Activated CD8-positive, alpha-beta memory T cell treated with anti-CD3 and anti-CD28 coated beads, Interleukin-2, amount 10 ng/mL, durations not matched to agents 7 days and 5 days (primary cell): Measurements from ENCODE around the gene TCOF1. TPM values are rescaled to one million over a fixed set of nuclear protein-coding genes. Genes with fewer than 3 reads are reported as not detected.

Experiments used
- ATAC-seq: fragments of 150-1000 bp; cut with Tn5 transposase; one replicate; pipeline ENCODE4 v1.10.0; 2021; ENCODE audit warnings: moderate library complexity
- CTCF ChIA-PET: fragments of 350-600 bp; sonication (Branson Sonifier 250); formaldehyde crosslinking; loops from one replicate; lab custom pipeline; 2021; ENCODE audit warnings: antibody characterized with exemption; lab: Charles Lee
- DNase-seq: peaks from one replicate; pipeline ENCODE4 v3.0.0-alpha.2; 2020
- H3K27ac Mint-ChIP-seq: one replicate; pipeline ENCODE4 v1.8.0; 2021; ENCODE audit warnings: mild to moderate bottlenecking, mixed read lengths
- H3K27me3 Mint-ChIP-seq: one replicate; pipeline ENCODE4 v1.8.0; 2021; ENCODE audit warnings: mixed read lengths
- H3K36me3 Mint-ChIP-seq: one replicate; pipeline ENCODE4 v1.8.0; 2021; ENCODE audit warnings: mild to moderate bottlenecking, mixed read lengths
- H3K4me1 Mint-ChIP-seq: one replicate; pipeline ENCODE4 v1.8.0; 2021; ENCODE audit warnings: mixed read lengths
- H3K4me3 Mint-ChIP-seq: one replicate; pipeline ENCODE4 v1.8.0; 2021; ENCODE audit warnings: mild to moderate bottlenecking, moderate library complexity, mixed read lengths
- H3K9me3 Mint-ChIP-seq: one replicate; pipeline ENCODE4 v1.8.0; 2022; ENCODE audit warnings: low read depth, mixed read lengths
- total RNA-seq, 2 experiments: library from RNA; stranded (reverse); gene quantifications; one replicate each; pipeline ENCODE4 v1.2.3, GENCODE V29; 2021

TCOF1 gene
- total RNA-seq, 2 experiments from 2014 or later = 95.3 to 96.9 TPM

DNA sequence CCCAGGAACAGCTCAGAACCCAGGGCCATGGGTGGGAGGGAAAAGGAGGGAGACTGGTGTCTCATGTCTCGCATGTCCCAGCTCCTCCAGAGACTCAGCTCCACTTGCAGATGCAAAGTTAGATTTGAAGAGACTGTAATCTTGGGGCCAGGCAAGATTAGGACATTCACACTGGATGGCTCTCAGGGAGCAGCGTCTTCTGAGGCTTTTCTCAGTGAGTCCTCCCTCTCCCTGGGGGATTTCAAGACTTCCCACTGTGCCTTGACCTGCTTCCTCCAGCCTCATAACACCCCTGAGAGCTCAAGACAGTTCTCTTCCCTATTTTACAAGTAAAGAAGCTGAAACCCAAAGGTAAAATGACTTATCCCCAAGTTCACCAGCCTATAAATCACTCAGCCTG is 10.5 kb upstream of the TCOF1 start:
- Mint-ChIP-seq H3K36me3 (no peaks in the 10 kb centered on the region), H3K4me3 (no peak overlapping the region), H3K27ac (no peak overlapping the region), H3K9me3 (no peaks in the 10 kb centered on the region), H3K27me3 (peaks cover 2% of the 10 kb centered on the region), H3K4me1 (peaks cover 47% of the 10 kb centered on the region)
- ATAC-seq (no peak), DNase-seq (no peak)
- CTCF ChIA-PET = no interaction called here

DNA sequence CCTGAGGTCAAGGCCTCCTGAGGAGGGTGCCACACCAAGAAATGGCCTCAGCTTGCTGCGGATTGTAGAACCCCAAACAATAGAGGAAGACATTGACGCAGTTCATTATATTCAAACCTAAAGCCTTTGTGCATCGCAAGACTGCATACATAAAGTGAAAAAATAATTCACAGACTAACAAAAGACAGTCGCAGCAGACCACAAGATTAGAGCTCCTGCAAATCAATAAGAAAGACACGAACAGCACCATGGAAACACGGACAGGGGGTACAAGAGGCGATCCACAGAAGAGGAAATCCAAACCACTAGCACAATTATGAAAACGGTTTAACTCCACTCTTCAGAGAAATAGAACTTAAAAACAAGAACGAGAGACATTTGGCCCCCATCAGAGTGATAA is 10.0 kb upstream of the TCOF1 start:
- CTCF ChIA-PET = interaction anchor here (1.6 kb wide), 1 partner anchor 128 kb away, joined by 4 read pairs; no protein-coding TSS in a partner anchor

DNA sequence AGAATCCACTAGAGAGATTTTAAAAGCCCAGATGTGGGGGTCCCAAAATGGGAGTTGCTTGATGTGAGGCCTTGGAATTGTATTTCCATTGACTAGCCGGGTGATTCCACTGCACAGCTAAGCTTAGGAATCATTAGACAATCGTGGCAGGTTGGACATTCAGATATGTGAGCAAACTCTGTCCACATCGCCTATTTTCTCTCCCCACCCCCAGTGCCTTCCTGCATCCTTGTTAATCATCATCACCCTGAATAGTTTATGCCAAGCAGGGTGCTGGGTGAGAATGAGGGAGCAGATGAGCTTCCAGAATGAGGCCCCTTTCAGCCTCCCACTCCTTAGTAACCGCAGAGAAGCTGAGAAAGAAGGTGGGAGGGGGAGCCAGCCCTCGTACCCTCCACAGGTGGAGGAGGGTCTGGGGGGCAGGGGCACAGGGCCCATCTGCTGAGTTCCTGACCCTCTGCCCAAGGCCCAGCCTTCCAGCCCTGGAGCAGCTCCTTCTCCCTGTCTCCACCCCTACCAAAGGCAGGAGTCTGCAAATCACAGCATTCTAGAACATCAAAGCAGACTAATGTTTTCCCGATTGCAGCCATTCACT is 7.7 kb upstream of the TCOF1 start:
- ATAC-seq = no peak
- DNase-seq = no peak
- Mint-ChIP-seq H3K27me3 (peaks cover 1% of the 10 kb centered on the region), H3K36me3 (no peaks in the 10 kb centered on the region), H3K9me3 (no peaks in the 10 kb centered on the region), H3K27ac (no peak overlapping the region), H3K4me3 (no peak overlapping the region), H3K4me1 (peaks cover 28% of the 10 kb centered on the region)
- CTCF ChIA-PET = interaction anchor here (0.7 to 3.4 kb wide), 19 partner anchors 8 to 515 kb away, joined by 3 to 16 read pairs (median 5); no protein-coding TSS in a partner anchor

More for the DNA sequence above, 10.0 kb upstream of the TCOF1 start:
- no peaks in the 10 kb centered on the region for H3K9me3 Mint-ChIP-seq
- H3K36me3 Mint-ChIP-seq = no peaks in the 10 kb centered on the region
- ATAC-seq = no peak
- peaks cover 42% of the 10 kb centered on the region for H3K4me1 Mint-ChIP-seq
- H3K4me3 Mint-ChIP-seq = no peak overlapping the region
- peaks cover 1% of the 10 kb centered on the region for H3K27me3 Mint-ChIP-seq
- H3K27ac Mint-ChIP-seq = no peak overlapping the region
- DNase-seq = no peak

DNA sequence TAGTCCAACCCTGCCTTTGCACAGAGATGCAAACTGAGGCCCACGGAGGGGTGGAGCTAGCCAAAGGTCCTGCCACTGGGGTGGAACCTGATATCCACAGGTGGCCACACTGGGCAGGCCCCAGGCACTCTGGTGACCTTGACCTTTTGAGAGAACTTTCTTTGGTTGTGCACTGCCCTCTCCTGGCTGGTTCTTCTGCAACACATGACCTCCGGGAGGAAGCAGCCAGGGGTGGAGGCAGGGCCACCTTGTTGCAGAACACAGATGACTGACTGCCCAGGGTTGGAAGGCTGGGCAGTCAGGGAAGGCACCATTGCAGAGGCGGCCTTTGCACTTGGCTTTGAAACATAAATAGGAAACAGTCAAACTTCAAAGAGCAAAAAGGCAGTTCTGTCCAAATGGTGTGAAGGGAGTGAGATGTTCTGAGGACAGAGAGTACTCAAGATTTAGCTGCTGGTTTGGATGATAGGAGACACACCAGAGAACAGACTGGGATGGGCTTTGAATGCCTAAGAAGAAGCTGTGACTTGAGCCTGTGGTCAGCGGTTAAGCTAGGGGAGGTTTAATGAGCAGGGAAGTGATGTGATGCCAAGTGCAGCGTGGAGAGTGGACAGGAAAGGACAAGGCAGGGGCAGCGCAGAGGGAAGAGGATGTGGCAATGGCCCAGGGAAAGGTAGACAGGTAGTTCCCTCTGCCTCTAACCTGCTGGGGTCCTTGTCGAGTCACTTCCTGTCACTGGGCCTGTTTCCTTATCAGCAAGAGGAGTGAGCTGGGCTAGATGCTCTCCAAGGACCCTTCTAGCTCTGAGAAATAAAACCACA is 6.8 kb upstream of the TCOF1 start:
- no peak overlapping the region for H3K4me3 Mint-ChIP-seq
- peak; percentile 80 for DNase-seq
- peak overlapping the region; percentile 58 for H3K27ac Mint-ChIP-seq
- H3K27me3 Mint-ChIP-seq = peaks cover 4% of the 10 kb centered on the region
- H3K36me3 Mint-ChIP-seq = no peaks in the 10 kb centered on the region
- peaks cover 28% of the 10 kb centered on the region for H3K4me1 Mint-ChIP-seq
- H3K9me3 Mint-ChIP-seq = no peaks in the 10 kb centered on the region
- CTCF ChIA-PET = interaction anchor here (0.6 to 3.4 kb wide), 28 partner anchors 8 to 516 kb away, joined by 3 to 16 read pairs (median 4); partner anchors contain the start of genes CAMK2A and PDGFRB
- peak; percentile 93 for ATAC-seq

DNA sequence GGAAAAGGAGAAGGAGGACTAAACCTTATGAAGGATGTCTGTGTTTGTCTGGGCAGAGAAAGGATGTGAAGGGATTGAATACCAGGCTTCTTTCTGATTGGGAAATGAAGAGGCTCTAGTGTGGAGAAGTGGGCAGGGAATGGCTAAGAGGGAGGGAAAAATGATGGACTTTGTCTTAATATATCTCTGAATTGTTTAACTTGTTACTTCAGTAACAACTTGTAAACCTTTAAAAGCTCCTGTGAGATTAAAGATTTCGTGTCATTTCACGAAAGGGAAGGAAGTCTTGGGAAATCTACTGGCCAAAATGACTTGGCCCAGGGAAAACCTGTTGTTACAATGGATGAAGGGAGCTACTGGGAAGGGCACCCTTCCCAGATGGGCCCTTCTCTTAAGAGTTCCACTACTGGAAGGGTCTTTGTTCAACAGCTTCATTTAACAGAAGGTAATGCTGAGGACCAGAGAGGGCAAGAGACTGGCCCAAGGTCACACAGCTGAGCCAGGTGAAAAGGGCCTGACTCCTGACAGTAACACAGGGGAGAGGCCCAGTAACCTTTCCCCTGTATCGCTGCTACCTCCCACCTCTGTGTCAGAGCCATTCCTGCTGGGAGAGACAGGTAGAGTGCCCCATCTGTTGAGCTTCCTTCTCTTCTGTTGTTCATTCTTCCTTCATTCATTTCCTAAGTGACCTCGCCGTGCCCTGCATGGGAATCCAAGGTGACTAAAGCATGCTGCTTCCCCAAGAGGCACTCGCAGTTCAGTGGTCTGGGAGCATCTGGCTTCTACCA is 5.1 kb upstream of the TCOF1 start:
- no peaks in the 10 kb centered on the region for H3K9me3 Mint-ChIP-seq
- no peak overlapping the region for H3K4me3 Mint-ChIP-seq
- H3K27ac Mint-ChIP-seq = peak overlapping the region; percentile 38
- CTCF ChIA-PET = interaction anchor here (1.4 to 3.4 kb wide), 4 partner anchors 59 to 222 kb away, joined by 4 to 14 read pairs (median 5); no protein-coding TSS in a partner anchor
- DNase-seq (no peak), ATAC-seq (no peak)
- peaks cover 5% of the 10 kb centered on the region for H3K27me3 Mint-ChIP-seq
- no peaks in the 10 kb centered on the region for H3K36me3 Mint-ChIP-seq
- peaks cover 28% of the 10 kb centered on the region for H3K4me1 Mint-ChIP-seq

DNA sequence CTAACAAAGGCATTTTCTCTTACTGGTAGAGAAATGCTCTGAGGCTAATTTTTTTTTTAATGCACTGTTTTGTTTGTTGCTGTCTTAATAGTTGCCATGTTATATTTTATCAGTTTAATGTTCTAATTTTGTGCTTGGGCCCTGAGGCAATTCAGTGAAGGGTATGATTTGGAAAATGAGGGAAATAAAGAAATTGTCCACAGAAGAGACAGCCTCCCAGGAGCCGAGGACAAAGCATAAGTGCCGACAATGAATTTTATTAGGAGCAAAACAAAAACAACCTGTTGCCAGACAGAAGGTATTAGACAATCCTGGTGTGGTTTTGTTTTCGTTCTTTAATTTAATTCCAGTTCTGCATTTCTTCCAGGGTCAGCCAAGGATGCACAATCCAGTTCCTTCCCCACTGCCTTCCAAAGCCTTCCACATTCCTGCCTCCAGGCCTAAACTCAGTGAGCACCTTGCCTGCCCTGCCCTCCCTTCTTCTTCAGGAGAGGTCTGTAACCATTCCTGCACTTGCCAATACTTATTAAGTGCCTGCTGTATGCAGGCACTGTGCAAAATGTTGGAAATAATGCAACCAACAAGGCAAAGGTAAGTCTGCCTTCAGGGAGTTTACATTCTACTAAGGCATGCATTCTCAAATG is 4.3 kb upstream of the TCOF1 start:
- Mint-ChIP-seq H3K27me3 (peaks cover 5% of the 10 kb centered on the region), H3K9me3 (no peaks in the 10 kb centered on the region), H3K4me3 (no peak overlapping the region), H3K36me3 (no peaks in the 10 kb centered on the region), H3K27ac (no peak overlapping the region), H3K4me1 (peaks cover 21% of the 10 kb centered on the region)
- CTCF ChIA-PET = interaction anchor here (2.3 kb wide), 1 partner anchor 89 kb away, joined by 5 read pairs; no protein-coding TSS in a partner anchor
- no peak for DNase-seq
- no peak for ATAC-seq

DNA sequence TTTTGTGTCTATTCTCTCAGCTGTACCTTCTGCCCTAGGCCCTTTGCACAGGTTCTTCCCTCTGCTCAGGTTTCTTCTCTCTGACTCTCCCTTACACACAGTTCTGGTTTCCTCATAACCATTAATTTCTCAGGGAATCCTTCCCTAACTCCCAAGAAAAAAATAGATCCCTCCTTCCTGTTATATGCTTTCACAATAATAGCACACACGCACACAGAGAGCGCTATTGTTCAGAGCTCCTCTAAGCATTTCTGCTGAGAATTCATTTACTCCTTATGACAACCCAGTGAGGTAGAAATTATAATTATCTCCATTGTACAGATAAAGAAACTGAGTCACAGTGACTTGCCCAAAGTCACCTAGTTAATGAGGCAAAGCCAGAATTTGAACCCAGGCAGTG is 1.7 kb upstream of the TCOF1 start:
- no peak overlapping the region for H3K27ac Mint-ChIP-seq
- CTCF ChIA-PET = no interaction called here
- peaks cover 35% of the 10 kb centered on the region for H3K4me1 Mint-ChIP-seq

DNA sequence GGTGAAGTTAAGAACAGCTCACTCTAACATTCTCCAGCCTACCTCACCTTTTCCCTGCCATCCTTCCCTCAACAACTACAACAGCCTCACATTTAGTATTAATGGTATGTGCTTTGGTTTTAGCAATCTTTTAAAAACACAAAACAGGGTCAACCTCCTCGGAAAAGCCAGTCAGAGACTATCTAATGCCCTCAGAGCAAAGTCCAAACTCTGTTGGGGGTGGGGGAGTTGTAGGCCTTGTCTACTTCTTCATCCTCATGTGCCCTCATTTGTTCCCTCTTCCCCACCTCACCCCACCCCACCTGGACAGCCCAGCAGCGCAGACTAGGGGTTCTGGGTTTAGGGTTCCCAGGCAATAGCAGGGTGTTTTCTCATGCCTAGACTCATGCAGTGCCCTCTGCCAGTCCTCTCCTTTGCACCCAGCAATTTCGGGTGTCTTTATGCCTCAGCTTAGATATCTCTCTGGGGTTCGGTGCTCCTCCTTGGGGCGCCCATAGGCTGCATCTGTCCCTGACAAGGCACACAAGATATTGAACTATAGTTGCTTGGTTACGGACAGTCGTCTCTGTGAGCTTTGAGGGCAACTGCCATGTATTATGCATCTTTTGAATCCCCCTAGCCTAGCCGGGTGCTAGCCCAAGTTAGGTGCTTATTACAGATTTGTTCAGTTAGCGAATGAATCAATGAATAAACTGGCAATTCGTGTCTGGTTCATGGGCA is 762 bp upstream of the TCOF1 start:
- no peaks in the 10 kb centered on the region for H3K9me3 Mint-ChIP-seq
- peak overlapping the region; percentile 84 for H3K4me3 Mint-ChIP-seq
- no peak for ATAC-seq
- peaks cover 32% of the 10 kb centered on the region for H3K4me1 Mint-ChIP-seq
- CTCF ChIA-PET = interaction anchor here (1.1 to 2.5 kb wide), 3 partner anchors 42 to 92 kb away, joined by 3 to 10 read pairs (median 6); partner anchors contain the start of gene RPS14
- H3K36me3 Mint-ChIP-seq = peaks cover 21% of the 10 kb centered on the region
- peaks cover 5% of the 10 kb centered on the region for H3K27me3 Mint-ChIP-seq
- no peak for DNase-seq
- peak overlapping the region; percentile 80 for H3K27ac Mint-ChIP-seq

More for the DNA sequence above, 1.7 kb upstream of the TCOF1 start:
- H3K36me3 Mint-ChIP-seq = peaks cover 12% of the 10 kb centered on the region
- no peaks in the 10 kb centered on the region for H3K9me3 Mint-ChIP-seq
- ATAC-seq = no peak
- DNase-seq = no peak
- peaks cover 5% of the 10 kb centered on the region for H3K27me3 Mint-ChIP-seq
- H3K4me3 Mint-ChIP-seq = no peak overlapping the region

DNA sequence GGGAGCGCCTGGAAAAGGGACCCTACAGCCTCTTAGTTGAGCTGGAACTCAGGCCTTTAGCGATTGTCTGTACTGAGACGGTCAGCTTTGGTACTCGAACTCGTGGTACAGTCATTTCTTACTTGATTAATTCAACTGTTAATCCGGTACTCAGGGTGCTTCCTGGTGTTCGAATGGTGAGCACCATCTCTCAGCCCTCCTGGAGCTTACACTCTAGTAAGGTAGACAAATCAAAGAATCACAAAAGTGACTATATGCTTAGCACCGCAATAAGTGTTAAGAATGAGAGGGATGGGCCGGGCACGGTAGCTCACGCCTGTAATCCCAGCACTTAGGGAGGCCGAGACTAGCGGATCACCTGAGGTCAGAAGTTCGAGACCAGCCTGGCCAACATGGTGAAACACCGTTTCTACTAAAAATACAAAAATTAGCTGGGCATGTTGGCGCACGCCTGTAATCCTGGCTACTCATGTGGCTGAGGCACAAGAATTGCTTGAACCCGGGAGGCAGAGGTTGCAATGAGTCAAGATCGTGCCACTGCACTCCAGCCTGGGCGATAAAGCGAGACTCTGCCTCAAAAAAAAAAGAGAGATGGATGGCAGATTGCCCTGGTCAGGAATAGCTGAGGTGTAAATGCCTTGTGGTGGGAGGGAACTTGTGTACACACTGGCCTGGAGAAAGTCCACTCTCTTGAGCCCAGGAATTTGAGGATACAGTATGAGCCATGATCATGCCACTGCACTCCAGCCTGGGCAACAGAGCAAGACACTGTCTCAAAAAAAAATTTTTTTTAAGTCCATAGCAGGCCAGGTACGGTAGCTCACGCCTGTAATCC is 981 bp downstream of the TCOF1 start:
- Mint-ChIP-seq H3K36me3 (peaks cover 28% of the 10 kb centered on the region), H3K9me3 (no peaks in the 10 kb centered on the region), H3K4me3 (peak overlapping the region; percentile 84), H3K4me1 (peaks cover 42% of the 10 kb centered on the region), H3K27me3 (peaks cover 5% of the 10 kb centered on the region), H3K27ac (peak overlapping the region; percentile 87)
- CTCF ChIA-PET = interaction anchor here (0.6 to 2.5 kb wide), 7 partner anchors 7 to 358 kb away, joined by 3 to 10 read pairs (median 4); partner anchors contain the start of genes HMGXB3 and TIGD6
- ATAC-seq (no peak), DNase-seq (peak; percentile 47)

DNA sequence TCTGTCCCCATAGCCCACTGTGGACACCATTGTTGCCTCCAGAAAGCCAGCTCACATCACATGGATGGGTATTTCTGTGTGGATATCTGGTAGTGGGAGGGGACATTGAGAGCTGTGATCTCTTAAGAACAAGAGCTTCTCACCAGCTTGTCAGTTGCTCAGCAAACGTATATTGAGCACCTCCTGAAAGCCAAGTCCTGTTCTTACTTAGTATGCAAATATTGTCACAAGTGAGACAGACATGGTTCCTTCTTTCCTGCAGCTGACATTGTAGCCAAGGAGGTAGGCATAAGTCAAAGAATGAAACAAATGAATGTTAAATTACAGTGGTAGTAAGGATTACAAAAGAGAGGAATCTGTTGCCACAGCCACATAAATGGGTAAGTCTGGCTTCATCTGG is 3.8 kb downstream of the TCOF1 start:
- no peak overlapping the region for H3K4me3 Mint-ChIP-seq
- H3K27ac Mint-ChIP-seq = no peak overlapping the region

DNA sequence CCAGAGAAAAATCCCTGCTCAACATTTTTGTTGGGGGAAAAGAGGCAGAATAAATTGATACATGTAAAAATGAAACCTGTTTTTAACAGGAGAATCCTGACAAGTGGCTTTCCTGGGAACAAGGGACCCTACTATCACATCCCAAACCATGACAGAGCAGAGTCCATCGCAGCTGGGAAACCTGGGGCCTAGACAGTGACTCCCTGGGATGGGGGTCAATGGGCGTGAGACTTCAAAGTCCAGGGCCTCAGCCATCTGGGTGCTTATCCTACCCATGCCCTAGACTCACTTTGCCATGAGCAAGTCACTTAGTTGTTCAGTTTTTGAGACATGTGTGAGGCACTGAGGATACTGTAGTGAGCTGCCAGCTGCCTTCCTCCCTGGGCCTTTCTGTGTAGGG is 5.7 kb downstream of the TCOF1 start:
- peaks cover 42% of the 10 kb centered on the region for H3K36me3 Mint-ChIP-seq
- CTCF ChIA-PET = interaction anchor here (1.2 to 4.6 kb wide), 2 partner anchors 13 to 59 kb away, joined by 3 to 16 read pairs; no protein-coding TSS in a partner anchor

More for the DNA sequence above, 3.8 kb downstream of the TCOF1 start:
- H3K36me3 Mint-ChIP-seq = peaks cover 38% of the 10 kb centered on the region
- DNase-seq = no peak
- no peaks in the 10 kb centered on the region for H3K9me3 Mint-ChIP-seq
- no peaks in the 10 kb centered on the region for H3K27me3 Mint-ChIP-seq
- ATAC-seq = no peak
- H3K4me1 Mint-ChIP-seq = peaks cover 42% of the 10 kb centered on the region
- CTCF ChIA-PET = interaction anchor here (1.4 kb wide), 1 partner anchor 88 kb away, joined by 4 read pairs; the partner anchor contains the start of gene RPS14

More for the DNA sequence above, 5.7 kb downstream of the TCOF1 start:
- ATAC-seq (no peak), DNase-seq (no peak)
- H3K4me1 Mint-ChIP-seq = peaks cover 36% of the 10 kb centered on the region
- no peaks in the 10 kb centered on the region for H3K27me3 Mint-ChIP-seq
- H3K4me3 Mint-ChIP-seq = no peak overlapping the region
- no peaks in the 10 kb centered on the region for H3K9me3 Mint-ChIP-seq
- H3K27ac Mint-ChIP-seq = peak overlapping the region; percentile 38
